Ramos (cell line): ENCODE measurements around the gene BABAM2.
"Not testable (repeated sequence)": the region's sequence is repeated elsewhere in the genome, so short reads cannot be mapped to it uniquely, and the experiment has no call there.

Experiments
- in situ Hi-C: fragments of 300-500 bp; cut with MboI; formaldehyde crosslinking; loops from one replicate; pipeline ENCODE4 v1.14.3; 2022; ENCODE audit warnings: low sequenced_read_pairs; ENCODE audit not compliant: unreplicated experiment

The BABAM2 gene

DNA sequence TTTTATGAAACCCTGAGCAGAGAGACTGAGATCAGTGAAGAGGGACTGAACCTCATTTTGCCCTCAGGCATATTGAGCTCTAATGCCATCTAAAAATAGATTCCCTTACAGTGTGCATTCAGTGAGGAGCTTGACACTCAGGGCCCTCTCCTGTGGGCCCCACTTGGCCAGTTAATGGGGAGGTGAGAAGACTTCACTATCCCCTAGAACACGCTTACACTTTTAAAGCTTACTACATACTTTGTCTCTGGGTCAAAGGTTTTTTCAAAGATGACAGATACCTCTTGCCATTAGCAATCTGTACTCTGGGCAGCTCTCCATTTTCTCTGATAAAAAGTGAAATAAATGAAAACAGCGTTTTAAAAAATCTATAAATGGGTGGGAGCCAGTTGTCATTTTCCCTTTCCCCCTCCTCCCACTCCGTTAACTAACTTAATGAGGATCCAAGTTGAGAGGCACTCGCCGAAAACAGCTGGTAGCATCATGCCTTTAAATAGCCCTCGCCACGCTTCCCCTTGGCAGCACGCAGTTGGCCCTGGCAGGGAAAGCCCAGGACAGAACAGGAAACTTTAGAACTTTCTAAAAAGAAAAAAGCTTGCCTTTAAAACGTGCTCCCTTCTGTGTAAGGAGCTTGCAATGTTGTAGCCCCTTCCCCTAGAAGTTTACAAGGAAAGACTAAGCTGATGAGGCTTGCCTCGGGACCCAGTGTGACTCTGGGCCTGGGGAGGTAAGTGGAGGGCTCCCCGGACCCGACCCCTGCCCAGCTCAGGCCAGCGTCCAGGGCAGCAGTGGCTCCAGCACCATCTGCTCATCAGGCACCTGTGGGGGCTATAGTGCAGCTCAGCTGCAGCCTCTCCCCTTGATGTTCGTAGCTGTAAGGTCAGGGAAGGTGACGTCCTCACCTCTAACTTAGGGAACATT is 443.3 kb downstream of the BABAM2 start:
- in situ Hi-C loops: no loop called here

DNA sequence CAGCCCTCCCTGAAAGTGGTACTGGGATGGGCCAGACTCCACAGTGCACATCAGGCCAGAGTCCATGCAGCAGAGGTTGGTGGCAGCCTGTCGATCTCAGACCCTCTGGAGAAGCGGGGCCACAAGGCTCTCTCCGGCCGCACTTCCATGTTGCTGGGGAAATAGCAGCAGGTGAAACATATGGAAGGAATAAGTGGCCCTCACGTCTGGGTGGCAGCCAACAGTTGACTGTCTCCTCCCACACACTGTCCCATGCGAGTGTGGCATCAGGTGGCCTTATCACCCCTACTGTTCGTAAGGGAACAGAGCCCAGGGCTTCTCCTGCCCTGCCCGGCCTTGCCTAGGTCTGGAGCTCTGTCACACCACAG is 444.0 kb downstream of the BABAM2 start:
- in situ Hi-C loops: no loop called here

DNA sequence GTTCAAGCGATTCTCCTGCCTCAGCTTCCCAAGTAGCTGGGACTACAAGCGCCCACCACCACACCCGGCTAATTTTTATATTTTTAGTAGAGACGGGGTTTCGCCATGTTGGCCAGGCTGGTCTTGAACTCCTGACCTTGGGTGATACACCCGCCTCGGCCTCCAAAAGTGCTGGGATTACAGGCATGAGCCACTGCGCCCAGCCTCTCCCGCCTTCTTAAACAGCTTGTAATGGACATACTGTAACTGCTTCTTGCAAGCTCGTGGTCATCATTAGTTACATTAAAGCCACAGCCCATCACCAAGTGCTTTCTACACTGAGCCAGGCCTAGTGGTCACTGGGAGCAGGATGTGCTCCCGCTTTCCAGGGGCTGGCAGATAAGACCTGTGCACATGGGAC is 444.7 kb downstream of the BABAM2 start:
- in situ Hi-C loops: not testable (repeated sequence)

GRCh38 chr2:28335666-28336065 is 445.1 kb downstream of the BABAM2 start:
- in situ Hi-C loops: no loop called here

DNA sequence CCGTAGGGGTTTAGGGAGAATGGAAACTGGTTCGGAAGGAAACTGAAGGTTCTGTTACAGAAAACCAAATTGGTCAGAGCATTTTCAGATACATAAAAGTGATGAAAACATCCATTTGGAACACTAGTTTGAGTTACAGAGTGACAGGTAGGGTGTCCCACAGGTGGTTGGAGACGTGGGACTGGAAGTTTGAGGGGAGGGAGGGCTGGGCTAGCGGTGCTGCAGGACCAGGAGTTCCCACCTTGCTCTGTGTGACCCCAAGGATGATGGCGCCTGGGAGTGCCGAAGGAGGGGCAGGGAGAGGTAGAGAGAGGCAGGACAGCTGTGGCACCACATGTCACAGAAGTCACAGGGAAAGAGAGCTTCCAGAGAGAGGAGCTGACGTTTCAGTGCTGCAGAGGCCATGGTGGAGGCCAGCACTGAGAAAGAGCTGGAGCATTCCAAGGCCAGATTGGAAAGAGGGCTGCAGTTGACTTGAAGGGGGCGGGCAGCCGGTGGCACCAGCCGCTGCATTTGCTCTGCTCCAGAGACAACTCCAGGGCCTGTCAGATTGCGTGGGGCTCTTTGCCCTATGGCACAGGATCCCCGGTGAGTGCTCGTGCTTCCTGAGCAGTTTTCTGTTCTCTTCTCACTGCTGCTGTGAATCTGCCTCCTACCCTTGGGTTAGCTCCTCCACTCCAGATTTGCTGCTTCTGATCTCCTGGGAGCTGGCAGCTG is 445.9 kb downstream of the BABAM2 start:
- in situ Hi-C loops: no loop called here

- in situ Hi-C loops: no loop called here
Measured at GRCh38 chr2:28336982-28337627, 446.6 kb downstream of the BABAM2 start.

- in situ Hi-C loops: no loop called here
Measured at GRCh38 chr2:28338046-28338817, 447.7 kb downstream of the BABAM2 start.

- in situ Hi-C loops: no loop called here
Measured at GRCh38 chr2:28338831-28339321, 448.3 kb downstream of the BABAM2 start.

GRCh38 chr2:28339516-28340175 is 449.1 kb downstream of the BABAM2 start:
- in situ Hi-C loops: no loop called here

GRCh38 chr2:28340312-28341202 is 450.0 kb downstream of the BABAM2 start:
- in situ Hi-C loops: no loop called here

- in situ Hi-C loops: no loop called here
Measured at GRCh38 chr2:28341208-28341891, 450.8 kb downstream of the BABAM2 start.

GRCh38 chr2:28342081-28342967 is 451.8 kb downstream of the BABAM2 start:
- in situ Hi-C loops: no loop called here

DNA sequence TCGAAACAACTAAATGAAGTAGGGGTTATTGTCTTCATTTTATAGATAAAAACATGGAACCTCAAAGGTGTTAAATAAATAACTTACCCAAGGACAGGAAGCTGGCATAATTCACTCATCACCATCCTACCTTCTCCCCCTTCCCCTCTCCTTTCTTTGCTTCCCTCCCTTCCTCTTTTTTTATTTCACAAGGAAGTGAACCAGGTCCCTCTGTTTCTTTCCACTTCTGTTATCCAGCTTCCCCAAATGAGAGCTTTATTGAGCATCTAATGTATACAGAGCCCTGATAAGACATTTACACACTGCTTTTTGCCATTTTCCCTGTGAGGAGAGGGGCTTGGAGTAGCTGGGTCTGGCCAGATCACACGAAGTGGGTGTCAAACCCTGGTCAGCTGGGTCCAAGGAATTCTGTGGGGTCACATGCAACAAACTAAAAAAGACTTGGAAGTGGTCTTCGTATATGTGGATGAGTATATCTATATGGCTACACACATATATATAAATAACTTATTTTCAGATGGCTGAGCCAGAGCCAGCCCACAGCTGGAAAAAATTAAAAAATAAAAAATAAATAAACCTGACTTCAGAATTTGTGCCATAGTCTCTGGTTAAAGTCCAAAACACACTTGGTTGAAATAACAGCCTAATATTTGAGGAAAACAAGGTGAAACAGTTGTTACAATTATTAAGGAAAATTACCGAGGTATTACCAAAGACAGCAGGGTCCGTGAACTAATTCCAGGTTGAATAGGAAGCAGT is 452.8 kb downstream of the BABAM2 start:
- in situ Hi-C loops: no loop called here

DNA sequence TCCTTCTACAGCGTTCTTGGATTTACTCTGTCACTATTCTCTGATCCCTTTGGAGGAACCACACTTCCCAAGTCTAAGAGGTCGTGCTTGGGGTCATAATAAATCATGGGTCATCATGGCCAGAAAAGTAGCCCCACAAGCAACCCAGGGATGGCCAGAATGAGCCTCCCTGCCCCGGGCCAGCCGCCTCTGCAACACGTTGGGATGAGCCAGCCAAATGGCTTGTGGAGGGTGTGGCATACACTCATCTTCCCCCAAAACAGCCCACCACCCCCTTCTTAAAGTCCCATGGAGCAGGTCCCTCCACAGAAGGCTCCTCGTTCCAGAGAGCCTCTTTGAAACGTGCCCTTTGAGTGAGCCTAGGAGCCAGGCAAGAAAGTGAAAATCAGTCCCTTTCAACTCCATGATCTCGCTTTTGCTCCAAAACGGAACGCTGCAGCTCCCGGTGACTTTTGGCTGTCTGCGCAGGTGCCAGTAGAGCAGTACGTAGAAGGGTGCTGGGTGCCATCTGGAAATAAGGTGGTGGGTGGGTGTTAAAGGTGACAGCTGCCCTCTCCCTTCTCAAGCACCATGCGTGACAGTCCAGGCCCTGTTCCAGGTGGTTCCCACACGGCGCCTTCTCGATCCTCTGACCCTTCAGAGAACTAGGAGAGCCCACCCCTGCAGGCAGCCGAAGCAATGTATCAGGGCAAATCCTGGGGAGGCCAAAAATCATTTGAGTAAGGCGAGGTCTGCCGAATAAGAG is 453.6 kb downstream of the BABAM2 start:
- in situ Hi-C loops: no loop called here

DNA sequence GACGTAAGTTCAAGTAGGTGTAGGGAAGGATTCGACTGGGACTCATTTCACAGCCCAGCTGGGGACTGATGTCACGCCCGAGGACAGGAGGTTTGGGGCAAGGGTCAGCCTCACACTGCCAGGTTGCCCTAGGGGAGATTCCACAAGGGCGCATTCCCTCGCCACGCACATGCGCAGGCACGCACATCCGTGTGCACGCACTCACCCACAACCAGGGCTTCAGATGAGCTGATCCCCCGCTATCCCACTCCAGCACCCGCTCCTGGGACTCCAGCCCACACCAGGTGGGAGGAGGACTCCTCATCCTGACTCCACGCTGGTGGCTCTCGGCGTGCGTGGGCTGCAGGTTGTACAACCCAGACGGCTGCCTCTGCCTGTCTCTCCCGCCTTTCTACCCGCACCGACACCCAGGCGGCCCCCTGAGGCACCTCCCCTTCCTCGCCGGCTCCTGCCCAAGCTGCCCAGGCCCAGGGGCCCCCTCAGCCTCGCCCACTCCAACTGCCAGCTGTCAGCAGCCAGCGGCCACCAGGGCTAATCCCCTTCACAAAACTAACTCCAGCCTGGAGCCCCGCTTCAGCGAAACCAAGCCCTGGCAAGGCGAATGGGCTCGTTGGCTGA is 454.3 kb downstream of the BABAM2 start:
- in situ Hi-C loops: no loop called here
